Activated CD4-positive, alpha-beta T cell treated with anti-CD3 and anti-CD28 coated beads, Interleukin-2, amount 50 U/mL, for 48 hours (primary cell): ENCODE results near the gene CYB561D2.

Experiments
- DNase-seq, 2 experiments: peaks; one replicate each; pipeline ENCODE4 v3.0.0-alpha.2; 2020

CYB561D2 gene

GRCh38 chr3:50395070-50395860, 44.6 kb downstream of the CYB561D2 start:
- no peak for DNase-seq

DNA sequence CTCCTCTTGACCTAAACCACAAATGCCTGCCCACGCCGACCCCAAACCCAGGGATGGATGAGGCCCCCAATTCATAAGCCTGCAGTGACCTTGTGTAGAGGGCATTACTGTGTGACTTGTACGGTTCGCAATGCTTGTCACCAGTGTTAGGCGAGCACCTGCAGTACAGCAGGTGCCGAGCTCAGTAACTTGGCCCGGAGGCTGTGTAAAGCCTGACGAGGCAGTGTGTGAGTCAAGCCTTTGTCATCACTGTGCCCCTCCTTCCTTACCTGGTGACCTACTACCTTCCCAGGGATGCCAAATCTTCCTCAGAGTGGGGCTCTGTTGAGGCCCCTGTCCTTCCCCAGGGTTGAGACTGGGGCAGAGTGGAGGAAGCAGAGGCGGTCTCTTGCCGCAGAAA, 45.8 kb downstream of the CYB561D2 start:
- no peak for DNase-seq

DNA sequence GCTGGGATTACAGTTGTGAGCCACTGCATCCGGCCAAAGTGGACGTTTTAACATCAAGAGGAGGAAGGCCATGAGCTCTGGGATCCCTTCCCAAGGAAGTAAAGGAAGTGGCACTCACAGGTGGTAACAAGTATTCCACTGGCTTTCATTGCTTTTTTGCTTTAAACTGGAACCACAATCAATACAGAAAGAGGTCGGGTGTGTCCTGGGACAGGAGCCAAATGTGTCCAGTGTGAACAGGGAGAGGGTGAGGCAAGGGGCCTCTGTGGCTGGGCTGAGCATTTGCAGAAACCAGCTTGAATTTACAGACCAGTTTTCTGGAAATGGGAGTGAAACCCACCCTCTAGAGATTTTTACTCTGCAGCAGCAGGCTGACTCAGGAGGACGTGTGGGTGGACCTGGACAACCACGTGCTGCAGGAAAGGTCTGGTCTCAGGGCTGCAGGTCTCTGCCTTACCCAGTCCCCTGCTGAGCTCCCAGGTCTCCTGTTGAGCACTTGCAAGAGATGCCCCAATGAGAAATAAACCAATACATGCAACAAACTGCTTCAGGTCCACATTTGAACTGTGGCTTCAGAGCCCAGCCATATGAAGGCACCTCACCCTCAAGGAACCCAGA, 51.4 kb downstream of the CYB561D2 start:
- DNase-seq, result no peak
